Gastroesophageal sphincter (tissue), 3 donors: Measurements from ENCODE around the gene ACO1.

Experiments
- CTCF ChIP-seq, 4 experiments: fragments of 200-600 bp in 2 of 4; fragments of 450-650 bp in 2 of 4; sonication (generic) in 1 of 4; IDR thresholded peaks; one replicate each; pipeline ENCODE4 v1.5.1; 2017 to 2019; ENCODE audit warnings: antibody characterized with exemption in 4 of 4, mild to moderate bottlenecking in 2 of 4, moderate library complexity in 2 of 4
- POLR2A ChIP-seq, 2 donors: fragments of 450-650 bp; IDR thresholded peaks; one replicate each; pipeline ENCODE4 v1.6.1; 2017; ENCODE audit warnings: antibody characterized with exemption in 2 of 2, mild to moderate bottlenecking in 2 of 2, moderate library complexity in 1 of 2

GRCh38 chr9:32347571-32347970 lies 36.9 kb upstream of the ACO1 start:
- no peak for TF ChIP-seq POLR2A (IDR thresholded peaks at IDR 0.05)
- TF ChIP-seq CTCF (IDR thresholded peaks at IDR 0.05) = no peak
